Fibroblast of lung (primary cell): Measurements from ENCODE around the gene CACNG8. TPM values are rescaled to one million over a fixed set of nuclear protein-coding genes. Genes with fewer than 3 reads are reported as not detected.

Experiments
- DNase-seq, 2 donors: peaks; one replicate each; pipeline versions ENCODE4 v3.0.0 to v3.0.0-alpha.2; 2010; ENCODE audit warnings: low read depth in 2 of 2
- H2AFZ ChIP-seq: 2 replicates; pipeline ENCODE4 v1.5.1; 2012; ENCODE audit warnings: low read length, control low read depth, inconsistent platforms
- H3K27ac ChIP-seq: 2 replicates; pipeline ENCODE4 v1.5.1; 2011; ENCODE audit warnings: low read length, control low read depth; ENCODE audit not compliant: insufficient read depth
- H3K27me3 ChIP-seq: 2 replicates; pipeline ENCODE4 v1.5.1; 2011; ENCODE audit warnings: mild to moderate bottlenecking, low read length; ENCODE audit not compliant: control insufficient read depth, insufficient read depth
- H3K36me3 ChIP-seq: 2 replicates; pipeline ENCODE4 v1.5.1; 2011; ENCODE audit warnings: low read length; ENCODE audit not compliant: control insufficient read depth, insufficient read depth
- H3K4me1 ChIP-seq: 2 replicates; pipeline ENCODE4 v1.5.1; 2011; ENCODE audit warnings: low read length; ENCODE audit not compliant: control insufficient read depth, insufficient read depth; ENCODE audit errors: extremely low read depth
- H3K4me2 ChIP-seq: 2 replicates; pipeline ENCODE4 v1.5.1; 2011; ENCODE audit warnings: low read length, control low read depth; ENCODE audit not compliant: insufficient read depth; ENCODE audit errors: extremely low read depth
- H3K4me3 ChIP-seq, 4 experiments: fragments of 200-600 bp in 1 of 4; sonication (generic) in 1 of 4; replicated peaks in 1 of 4; 2 replicates each; pipeline ENCODE4 v1.5.1; 2011 to 2016; ENCODE audit warnings: low read length in 4 of 4, low read depth in 3 of 4, mild to moderate bottlenecking in 3 of 4, control low read depth in 2 of 4, inconsistent platforms in 1 of 4, mixed read lengths in 1 of 4; ENCODE audit not compliant: insufficient read depth in 1 of 4; ENCODE audit errors: control extremely low read depth in 1 of 4
- H3K79me2 ChIP-seq: 2 replicates; pipeline ENCODE4 v1.5.1; 2012; ENCODE audit warnings: mild to moderate bottlenecking, low read length, inconsistent platforms; ENCODE audit not compliant: control insufficient read depth, insufficient read depth
- H3K9ac ChIP-seq: 2 replicates; pipeline ENCODE4 v1.5.1; 2011; ENCODE audit warnings: mild to moderate bottlenecking, low read length, control low read depth; ENCODE audit not compliant: insufficient read depth
- H3K9me3 ChIP-seq: 2 replicates; pipeline ENCODE4 v1.5.1; 2012; ENCODE audit warnings: low read depth, low read length; ENCODE audit not compliant: control insufficient read depth, insufficient read depth
- H4K20me1 ChIP-seq: 2 replicates; pipeline ENCODE4 v1.5.1; 2011; ENCODE audit warnings: low read length; ENCODE audit not compliant: control insufficient read depth, insufficient read depth; ENCODE audit errors: extremely low read depth
- EZH2 ChIP-seq: IDR thresholded peaks from 2 replicates; pipeline ENCODE4 v1.5.1; 2012; ENCODE audit warnings: low read length, control low read depth, mild to moderate bottlenecking; ENCODE audit errors: missing control alignments
- polyA plus RNA-seq, 2 donors: library from polyadenylated mRNA; depleted of rRNA in 1 of 2; stranded (reverse) in 1 of 2; unstranded in 1 of 2; fragments of >200 nt; gene quantifications; 2 replicates each; pipeline ENCODE4 v1.2.1, GENCODE V29; 2011 to 2012; ENCODE audit warnings: missing spikeins in 1 of 2
- total RNA-seq: library from RNA; depleted of rRNA; stranded (reverse); fragments of >200 nt; gene quantifications from 2 replicates; pipeline ENCODE4 v1.2.1, GENCODE V29; 2014
- TF ChIP-seq, protein P1 (sequence below), 2 donors: IDR thresholded peaks in 1 of 2; conservative IDR thresholded peaks in 1 of 2; 1 replicate in 1 of 2; 2 replicates in 1 of 2; pipeline ENCODE4 v1.5.1; 2011 to 2012; ENCODE audit warnings: low read length in 2 of 2, control low read depth in 1 of 2, inconsistent platforms in 1 of 2, low read depth in 1 of 2, mild to moderate bottlenecking in 1 of 2

CACNG8 gene
- total and polyA plus RNA-seq, 2 donors (not counting 1 experiment from before 2014, with no cell fraction given) = under 0.01 to 0.01 TPM

DNA sequence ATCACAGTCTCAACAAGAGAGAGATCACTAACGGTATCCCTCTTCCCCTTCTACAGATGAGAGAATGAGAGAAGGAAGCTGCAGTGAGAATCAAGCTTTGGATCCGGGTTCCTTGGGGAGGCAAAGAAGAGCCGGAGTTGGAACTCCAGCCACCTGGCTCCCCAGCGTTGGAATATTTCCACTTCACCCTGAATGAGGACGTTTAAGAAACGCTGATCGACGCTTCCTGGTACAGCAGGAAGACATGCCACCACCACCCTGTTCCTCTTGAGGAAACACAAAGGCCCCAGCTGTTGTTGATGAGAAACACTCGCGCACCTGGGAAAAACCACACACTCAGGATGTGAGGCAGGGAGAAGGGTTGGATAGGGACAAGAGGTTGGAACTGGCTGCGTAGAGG, 11.3 kb upstream of the CACNG8 start:
- Histone ChIP-seq H3K27ac (no peak overlapping the region), H3K36me3 (no peaks in the 10 kb centered on the region), H2AFZ (no peak overlapping the region), H3K9me3 (no peaks in the 10 kb centered on the region), H3K4me3 (no peak overlapping the region), H3K27me3 (no peaks in the 10 kb centered on the region), H3K4me2 (no peak overlapping the region), H3K9ac (no peak overlapping the region), H3K79me2 (no peaks in the 10 kb centered on the region), H4K20me1 (no peaks in the 10 kb centered on the region), H3K4me1 (no peaks in the 10 kb centered on the region)
- no peak for TF ChIP-seq EZH2
- TF ChIP-seq, protein P1, sequence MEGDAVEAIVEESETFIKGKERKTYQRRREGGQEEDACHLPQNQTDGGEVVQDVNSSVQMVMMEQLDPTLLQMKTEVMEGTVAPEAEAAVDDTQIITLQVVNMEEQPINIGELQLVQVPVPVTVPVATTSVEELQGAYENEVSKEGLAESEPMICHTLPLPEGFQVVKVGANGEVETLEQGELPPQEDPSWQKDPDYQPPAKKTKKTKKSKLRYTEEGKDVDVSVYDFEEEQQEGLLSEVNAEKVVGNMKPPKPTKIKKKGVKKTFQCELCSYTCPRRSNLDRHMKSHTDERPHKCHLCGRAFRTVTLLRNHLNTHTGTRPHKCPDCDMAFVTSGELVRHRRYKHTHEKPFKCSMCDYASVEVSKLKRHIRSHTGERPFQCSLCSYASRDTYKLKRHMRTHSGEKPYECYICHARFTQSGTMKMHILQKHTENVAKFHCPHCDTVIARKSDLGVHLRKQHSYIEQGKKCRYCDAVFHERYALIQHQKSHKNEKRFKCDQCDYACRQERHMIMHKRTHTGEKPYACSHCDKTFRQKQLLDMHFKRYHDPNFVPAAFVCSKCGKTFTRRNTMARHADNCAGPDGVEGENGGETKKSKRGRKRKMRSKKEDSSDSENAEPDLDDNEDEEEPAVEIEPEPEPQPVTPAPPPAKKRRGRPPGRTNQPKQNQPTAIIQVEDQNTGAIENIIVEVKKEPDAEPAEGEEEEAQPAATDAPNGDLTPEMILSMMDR (conservative IDR thresholded peaks at IDR 0.05 in 1 of 2, IDR thresholded peaks at IDR 0.05 in 1 of 2; ENCODE audit: low read depth in 1 of 2, low read length in 2 of 2) = no peak
- DNase-seq = no peak

DNA sequence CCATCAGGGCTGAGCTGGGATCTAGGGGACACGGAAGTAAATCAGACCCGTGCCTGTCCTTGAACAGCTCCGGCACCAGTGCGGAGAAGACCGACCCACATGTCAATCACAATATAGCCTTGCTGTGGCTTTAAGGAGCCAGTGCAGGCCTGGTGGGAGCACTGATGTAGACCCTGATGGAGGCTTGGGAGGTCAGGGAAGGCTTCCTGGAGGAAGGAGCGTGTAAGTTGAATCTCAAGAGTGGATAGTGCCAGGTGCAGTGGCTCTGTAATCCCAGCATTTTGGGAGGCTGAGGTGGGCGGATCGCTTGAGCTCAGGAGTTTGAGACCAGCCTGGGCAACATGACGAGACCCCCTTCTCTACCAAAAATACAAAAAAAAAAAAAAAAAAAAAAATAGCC, 10.8 kb upstream of the CACNG8 start:
- Histone ChIP-seq H3K4me1 (no peaks in the 10 kb centered on the region), H3K4me3 (no peak overlapping the region), H2AFZ (no peak overlapping the region), H3K9ac (no peak overlapping the region), H3K9me3 (no peaks in the 10 kb centered on the region), H3K79me2 (no peaks in the 10 kb centered on the region), H4K20me1 (no peaks in the 10 kb centered on the region), H3K27me3 (no peaks in the 10 kb centered on the region), H3K36me3 (no peaks in the 10 kb centered on the region), H3K27ac (no peak overlapping the region), H3K4me2 (no peak overlapping the region)
- DNase-seq = no peak
- TF ChIP-seq, protein P1 (conservative IDR thresholded peaks at IDR 0.05 in 1 of 2, IDR thresholded peaks at IDR 0.05 in 1 of 2; ENCODE audit: low read depth in 1 of 2, low read length in 2 of 2) = no peak
- no peak for TF ChIP-seq EZH2

DNA sequence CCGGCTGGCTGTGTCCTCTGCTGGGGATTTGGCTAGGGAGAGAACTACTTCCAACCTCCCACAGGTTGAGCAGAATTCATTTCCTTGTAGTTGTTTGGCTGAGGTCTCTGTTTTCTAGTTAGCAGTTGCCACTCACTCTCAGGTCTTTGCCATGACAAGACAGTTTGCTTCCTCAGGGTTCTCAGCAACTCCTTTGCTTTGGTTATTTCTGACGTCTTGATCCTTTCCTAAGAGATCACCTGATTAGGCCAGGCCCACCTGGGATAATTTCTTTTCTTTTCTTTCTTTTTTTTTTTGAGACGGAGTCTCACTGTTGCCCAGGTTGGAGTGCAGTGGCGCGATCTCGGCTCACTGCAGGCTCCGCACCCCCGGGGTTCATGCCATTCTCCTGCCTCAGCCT, 9.4 kb upstream of the CACNG8 start:
- no peak overlapping the region for H3K27ac ChIP-seq
- H2AFZ ChIP-seq = no peak overlapping the region
- H3K9ac ChIP-seq = no peak overlapping the region
- no peak overlapping the region for H3K4me2 ChIP-seq
- TF ChIP-seq, protein P1 (conservative IDR thresholded peaks at IDR 0.05 in 1 of 2, IDR thresholded peaks at IDR 0.05 in 1 of 2; ENCODE audit: low read depth in 1 of 2, low read length in 2 of 2) = no peak
- H4K20me1 ChIP-seq = no peaks in the 10 kb centered on the region
- H3K36me3 ChIP-seq = no peaks in the 10 kb centered on the region
- DNase-seq = no peak
- peaks cover 7% of the 10 kb centered on the region for H3K27me3 ChIP-seq
- H3K9me3 ChIP-seq = no peaks in the 10 kb centered on the region
- H3K4me1 ChIP-seq = no peaks in the 10 kb centered on the region
- no peaks in the 10 kb centered on the region for H3K79me2 ChIP-seq
- H3K4me3 ChIP-seq = no peak overlapping the region
